Tibial nerve (tissue), 4 donors: ENCODE measurements around the gene SLC38A9.

Experiments used
- EP300 ChIP-seq, 2 donors: sonication (generic); formaldehyde crosslinking; IDR thresholded peaks; one replicate each; pipeline ENCODE4 v1.6.1; 2017; ENCODE audit warnings: antibody characterized with exemption in 2 of 2, mild to moderate bottlenecking in 1 of 2
- TF ChIP-seq, protein P1 (sequence below), 5 experiments: fragments of 200-600 bp in 3 of 5; fragments of 450-650 bp in 2 of 5; sonication (generic) in 3 of 5; IDR thresholded peaks; one replicate each; pipeline ENCODE4 v1.5.1; 2016 to 2019; ENCODE audit warnings: antibody characterized with exemption in 5 of 5, mild to moderate bottlenecking in 3 of 5, moderate library complexity in 2 of 5

DNA sequence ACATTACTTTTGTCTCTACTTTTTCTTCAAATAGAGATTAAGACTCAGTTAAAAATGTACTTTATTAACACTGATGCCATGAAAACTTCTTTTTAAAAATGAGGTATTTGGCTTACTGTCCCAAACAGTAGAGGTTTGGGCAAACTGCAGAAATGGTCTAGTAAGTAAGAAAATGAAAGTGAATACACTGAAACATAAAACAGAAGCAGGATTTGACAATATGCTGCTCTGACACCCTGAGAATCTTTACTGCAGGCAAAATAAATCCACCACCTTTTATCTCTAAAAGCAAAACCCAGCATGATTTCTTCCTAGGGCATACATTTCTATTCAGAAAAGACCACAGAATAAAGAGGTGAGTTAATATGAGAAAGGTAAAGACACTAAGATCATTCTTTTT is 86.2 kb downstream of the SLC38A9 start:
- TF ChIP-seq, protein P1, sequence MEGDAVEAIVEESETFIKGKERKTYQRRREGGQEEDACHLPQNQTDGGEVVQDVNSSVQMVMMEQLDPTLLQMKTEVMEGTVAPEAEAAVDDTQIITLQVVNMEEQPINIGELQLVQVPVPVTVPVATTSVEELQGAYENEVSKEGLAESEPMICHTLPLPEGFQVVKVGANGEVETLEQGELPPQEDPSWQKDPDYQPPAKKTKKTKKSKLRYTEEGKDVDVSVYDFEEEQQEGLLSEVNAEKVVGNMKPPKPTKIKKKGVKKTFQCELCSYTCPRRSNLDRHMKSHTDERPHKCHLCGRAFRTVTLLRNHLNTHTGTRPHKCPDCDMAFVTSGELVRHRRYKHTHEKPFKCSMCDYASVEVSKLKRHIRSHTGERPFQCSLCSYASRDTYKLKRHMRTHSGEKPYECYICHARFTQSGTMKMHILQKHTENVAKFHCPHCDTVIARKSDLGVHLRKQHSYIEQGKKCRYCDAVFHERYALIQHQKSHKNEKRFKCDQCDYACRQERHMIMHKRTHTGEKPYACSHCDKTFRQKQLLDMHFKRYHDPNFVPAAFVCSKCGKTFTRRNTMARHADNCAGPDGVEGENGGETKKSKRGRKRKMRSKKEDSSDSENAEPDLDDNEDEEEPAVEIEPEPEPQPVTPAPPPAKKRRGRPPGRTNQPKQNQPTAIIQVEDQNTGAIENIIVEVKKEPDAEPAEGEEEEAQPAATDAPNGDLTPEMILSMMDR (IDR thresholded peaks at IDR 0.05), result no peak
- no peak for TF ChIP-seq EP300 (IDR thresholded peaks at IDR 0.05)
